GM19351 (cell line): ENCODE results near the gene RPUSD1.
A peak's percentile ranks its signal among the peaks of the same experiment; 100 is the strongest.

Experiments
- ATAC-seq: cut with Tn5 transposase; IDR thresholded peaks from one replicate; pipeline ENCODE4 v1.9.1; 2021; ENCODE audit warnings: mild to moderate bottlenecking, moderate library complexity; ENCODE audit not compliant: unreplicated experiment

The RPUSD1 gene

DNA sequence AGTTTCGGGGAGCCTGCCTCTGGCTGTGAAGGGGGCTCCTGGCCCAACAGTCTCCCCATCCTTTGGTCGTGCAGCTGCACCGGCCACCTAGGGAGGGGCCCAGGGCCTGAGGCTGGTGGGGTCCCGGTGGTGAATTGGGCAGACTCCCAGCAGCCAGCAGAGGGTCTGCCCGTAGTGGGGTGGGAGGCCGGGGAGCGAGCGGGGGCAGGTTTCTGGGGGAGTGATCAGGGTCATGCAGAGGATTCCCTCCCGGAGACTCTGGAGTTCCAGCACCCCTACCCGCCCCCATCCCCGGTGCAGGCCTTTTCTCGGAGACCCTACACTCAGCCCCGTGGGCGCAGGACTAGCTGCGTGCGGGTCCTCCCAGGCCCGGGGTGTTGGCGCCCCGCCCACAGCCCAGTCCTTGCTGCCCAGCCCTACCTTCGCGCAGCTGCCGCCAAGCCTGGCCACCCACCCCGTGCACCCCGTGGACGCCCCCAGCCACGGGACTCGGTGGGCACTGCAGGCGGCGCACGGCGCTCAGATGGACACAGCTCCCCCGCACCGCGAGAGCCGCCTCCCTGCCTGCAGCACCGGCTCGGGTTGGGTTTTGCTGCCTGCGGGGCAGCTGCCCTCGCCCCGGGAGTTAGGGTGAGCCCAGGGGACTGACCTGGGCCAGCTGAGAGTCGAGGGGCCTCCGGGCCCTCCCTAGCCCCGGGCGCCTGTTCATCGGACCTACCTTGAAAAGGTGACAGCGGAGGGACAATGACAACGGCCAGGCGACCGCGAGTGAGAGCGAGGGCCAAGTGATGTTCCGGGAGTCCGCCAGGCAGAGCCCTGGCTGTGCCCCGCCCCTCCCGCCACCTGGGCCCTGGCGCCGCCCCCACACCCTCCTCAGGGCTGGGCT is 12.0 kb upstream of the RPUSD1 start, which contains the start of gene GNG13:
Gene GNG13 (minus strand): TSS at position 787 of the 886 bp plus-strand sequence. CDS start 1,657 bp downstream, outside the sequence.
- no peak for ATAC-seq

DNA sequence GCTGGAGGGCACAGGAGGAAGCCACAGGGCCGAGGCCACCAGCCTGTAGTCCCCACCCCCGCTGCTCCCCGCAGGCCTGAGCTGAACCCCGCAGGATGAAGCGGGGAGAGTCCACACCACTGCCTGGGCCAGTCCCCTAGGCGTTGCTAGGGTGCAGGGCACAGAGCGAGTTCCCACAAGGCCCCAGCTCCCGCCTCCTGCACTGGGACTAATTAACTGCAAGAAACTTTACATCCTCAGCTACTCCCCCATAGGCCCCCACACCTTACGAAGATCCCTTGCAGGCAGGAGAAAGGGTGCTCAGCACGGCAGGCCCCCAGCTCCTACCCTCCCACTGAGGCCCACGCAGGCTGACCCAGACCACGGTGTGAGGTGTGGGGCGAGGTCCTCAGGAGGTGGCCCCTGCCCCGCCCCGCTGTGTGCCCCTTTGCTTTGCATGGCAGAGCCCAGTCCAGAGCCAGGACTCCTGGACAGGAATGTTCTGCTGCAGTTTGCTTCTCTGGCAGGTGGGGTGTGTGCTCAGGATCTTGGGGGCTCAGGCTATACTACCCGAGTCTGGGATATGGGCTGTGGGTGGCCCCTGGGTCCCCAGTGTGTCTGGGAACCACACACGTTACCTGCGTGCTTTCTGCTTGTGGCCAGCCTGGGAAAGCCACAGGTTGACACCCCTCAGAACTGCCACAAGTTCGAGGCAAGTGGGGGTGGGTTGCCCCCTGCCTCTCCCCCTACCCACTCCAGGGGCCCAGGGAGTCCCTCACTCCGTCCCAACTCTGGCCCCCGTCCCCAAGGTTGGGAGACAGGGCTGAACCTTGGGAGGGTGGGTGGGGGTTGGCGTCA is 11.1 kb upstream of the RPUSD1 start:
- ATAC-seq = no peak

DNA sequence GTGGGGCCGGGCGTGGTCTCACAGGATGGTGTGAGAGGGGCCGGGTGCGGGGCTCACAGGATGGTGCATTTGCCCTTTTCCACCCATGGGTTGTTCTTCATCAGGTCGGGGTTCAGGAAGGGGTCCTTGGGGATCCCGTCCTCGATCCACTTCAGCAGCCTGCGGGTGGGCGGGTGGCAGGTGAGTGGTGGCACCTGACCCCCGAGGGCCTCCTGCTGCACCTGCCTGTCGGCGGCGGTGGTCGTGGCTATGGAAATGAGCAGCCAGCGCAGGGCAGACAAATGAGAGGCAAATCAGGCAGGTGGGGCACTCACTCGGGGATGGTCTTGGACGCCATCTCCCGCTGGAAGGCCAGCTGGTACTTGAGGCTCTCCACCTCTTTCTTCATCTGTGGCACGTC is 10.5 kb upstream of the RPUSD1 start:
- no peak for ATAC-seq

DNA sequence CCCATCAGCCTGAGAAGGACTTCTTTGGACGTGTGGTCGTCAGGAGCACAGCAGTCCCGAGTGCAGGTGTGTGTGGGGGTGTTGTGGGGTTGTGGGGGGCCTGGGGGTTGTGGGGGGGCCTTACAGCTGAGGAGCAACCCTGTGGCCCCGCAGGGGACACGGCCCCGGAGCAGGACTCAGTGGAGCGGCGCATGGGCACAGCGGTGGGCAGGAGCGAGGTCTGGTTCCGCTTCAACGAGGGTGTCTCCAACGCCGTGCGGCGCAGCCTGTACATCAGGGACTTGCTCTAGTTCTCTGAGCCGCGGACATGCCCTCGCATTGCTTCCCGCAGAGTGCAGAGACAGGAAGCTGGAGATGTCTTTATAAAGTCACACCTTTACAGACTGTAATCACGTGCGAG is 9.5 kb upstream of the RPUSD1 start:
- ATAC-seq = no peak

DNA sequence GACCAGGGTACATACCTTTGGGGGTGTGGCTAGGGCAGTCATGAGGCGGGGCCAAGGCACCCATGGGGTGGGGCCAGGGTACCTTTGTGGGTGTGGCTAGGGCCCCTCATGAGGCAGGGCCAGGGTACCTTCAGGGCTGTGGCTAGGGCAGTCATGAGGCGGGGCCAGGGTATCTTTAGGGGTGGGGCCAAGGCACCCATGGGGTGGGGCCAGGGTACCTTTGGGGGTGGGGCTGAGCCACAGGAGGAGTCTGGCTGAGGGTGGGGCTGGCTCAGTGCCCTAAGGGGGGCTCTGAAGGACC is 8.9 kb upstream of the RPUSD1 start:
- ATAC-seq = no peak

DNA sequence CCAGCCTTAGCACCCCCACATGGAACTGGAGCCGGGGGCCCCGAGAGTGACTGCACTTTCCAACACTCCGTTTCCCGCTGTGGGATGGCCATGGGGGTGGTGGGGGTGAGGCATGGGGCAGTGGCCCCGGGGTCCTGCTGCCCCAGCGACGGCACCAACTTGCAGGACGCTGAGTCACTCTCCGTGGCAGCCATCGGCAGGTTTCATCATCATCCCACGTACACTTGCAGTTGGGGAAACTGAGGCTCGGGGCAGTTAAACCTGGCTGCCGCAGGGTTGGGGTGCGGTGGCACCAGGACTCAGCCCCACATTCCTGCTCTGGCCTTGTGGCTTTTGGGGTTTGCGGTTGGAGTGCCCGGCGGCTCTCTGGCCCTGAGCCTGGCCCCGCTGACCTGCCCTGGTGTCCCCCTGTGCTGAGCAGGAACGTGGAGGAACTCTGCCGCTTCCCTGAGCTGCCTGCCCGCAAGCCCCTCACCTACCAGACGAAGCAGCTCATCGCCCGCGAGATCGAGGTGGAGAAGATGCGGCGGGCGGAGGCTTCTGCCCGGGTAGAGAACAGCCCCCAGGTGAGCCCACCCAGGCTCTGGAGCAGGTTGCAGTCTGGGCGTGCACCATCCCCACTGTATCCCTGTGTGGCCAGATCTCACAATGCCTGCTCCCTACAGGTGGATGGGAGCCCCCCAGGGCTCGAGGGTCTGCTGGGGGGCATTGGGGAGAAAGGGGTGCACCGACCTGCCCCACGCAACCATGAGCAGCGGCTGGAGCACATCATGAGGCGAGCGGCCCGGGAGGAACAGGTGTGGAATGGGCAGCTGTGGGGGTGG is 8.3 kb upstream of the RPUSD1 start:
- ATAC-seq = no peak

DNA sequence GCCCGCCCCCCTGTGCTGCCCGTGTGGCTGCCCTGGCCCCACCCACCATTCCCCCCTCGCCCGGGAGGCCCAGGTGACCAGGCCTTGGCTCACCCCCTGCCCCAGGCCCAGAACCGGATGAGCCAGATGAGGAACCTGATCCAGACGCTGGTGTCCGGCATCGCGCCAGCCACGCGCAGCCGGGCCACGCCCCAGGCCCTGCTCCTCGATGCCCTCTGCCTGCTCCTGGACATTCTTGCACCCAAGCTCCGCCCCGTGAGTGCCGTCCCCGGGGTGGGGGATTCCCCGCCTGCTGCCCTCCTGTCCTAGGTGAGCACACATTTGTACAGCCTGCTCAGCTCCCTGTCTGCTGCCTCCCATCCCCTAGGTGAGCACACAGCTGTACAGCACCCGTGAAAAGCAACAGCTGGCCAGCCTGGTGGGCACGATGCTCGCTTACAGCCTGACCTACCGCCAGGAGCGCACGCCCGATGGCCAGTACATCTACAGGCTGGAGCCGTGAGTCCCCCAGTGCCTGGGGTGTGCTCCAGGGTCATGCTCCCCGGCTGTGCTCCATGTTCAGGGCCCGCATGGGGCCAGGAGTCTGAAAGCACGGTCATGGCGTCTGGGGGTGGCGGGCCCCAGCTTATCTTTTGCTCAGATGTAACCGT is 7.5 kb upstream of the RPUSD1 start:
- no peak for ATAC-seq

DNA sequence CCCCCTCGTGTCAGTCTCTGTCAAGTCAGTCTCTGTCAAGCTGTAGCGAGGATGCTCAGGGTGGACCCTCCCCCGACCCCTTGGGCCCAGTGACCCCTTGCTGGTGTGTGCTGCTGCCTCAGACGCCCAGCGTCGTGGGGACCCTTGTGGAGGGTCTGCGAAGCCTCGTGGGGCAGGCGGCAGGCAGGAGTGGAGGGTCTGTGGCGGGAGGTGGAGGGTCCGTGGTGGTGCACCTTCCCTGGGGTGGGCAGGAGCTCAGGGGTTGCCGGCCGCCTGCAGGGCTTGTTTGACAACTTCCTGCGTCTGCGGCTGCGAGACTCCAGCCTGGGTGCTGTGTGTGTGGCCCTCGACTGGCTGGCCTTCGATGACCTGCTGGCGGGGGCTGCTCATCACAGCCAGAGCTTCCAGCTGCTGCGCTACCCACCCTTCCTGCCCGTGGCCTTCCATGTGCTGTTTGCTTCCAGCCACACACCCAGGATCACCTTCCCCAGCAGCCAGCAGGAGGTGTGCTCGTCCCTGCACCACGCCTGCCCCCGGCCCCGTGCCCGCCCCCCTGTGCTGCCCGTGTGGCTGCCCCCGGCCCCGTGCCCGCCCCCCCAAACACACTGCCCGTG is 6.8 kb upstream of the RPUSD1 start:
- ATAC-seq = no peak

DNA sequence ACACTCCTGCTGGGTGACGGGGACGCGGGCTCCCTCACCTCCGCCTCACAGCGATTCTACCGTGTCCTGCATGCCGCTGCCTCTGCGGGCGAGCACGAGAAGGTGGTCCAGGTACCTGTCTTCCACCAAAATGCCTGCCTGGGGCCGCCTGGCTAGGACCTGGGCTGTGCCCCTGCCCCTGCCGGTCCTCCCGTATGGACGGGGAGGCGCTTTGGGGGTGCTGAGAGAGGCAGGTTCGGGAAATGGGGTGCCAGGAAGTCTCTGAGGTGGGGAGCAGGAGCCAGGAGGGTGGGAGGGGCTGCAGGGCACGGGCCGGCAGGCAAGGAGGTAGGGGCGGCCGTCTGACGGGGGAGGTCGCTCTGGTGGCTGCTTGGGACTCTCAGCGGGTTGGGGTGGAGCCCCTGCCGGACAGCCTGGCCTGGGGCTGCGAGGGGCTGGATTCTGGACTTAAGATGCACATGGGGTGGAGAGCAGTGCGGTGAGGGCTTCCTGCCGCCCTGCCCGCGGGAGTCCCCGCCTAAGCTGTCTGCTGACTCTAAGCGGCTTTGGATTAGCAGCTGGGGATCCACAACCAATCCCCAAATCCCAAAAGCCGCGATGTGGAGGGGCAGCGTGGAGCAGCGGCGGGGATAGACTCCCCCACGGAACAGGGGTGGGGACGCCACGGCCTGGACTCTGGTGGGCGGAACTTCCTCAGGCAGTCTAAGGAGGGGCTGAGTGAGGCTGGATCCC is 6.1 kb upstream of the RPUSD1 start:
- ATAC-seq = no peak

DNA sequence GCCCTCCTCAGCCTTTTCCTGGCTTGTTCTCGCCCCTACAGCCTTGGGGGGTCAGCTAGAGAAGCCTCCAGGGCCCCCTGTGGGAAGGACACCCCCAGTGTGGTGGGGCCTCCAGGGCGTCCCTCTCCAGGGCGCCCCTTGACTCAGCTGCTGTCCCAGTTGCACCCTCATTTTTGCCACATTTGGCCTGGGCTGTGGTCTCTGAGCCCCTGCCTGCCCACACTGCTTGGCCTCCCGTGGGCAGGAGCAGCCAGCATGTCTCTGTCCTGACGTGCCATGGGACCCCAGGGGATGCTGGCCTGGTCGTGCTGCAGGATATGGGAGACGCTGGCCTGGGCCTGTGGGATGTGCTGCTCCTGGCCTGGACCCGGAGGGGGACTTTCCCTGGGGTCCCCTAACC is 5.2 kb upstream of the RPUSD1 start:
- ATAC-seq = no peak

DNA sequence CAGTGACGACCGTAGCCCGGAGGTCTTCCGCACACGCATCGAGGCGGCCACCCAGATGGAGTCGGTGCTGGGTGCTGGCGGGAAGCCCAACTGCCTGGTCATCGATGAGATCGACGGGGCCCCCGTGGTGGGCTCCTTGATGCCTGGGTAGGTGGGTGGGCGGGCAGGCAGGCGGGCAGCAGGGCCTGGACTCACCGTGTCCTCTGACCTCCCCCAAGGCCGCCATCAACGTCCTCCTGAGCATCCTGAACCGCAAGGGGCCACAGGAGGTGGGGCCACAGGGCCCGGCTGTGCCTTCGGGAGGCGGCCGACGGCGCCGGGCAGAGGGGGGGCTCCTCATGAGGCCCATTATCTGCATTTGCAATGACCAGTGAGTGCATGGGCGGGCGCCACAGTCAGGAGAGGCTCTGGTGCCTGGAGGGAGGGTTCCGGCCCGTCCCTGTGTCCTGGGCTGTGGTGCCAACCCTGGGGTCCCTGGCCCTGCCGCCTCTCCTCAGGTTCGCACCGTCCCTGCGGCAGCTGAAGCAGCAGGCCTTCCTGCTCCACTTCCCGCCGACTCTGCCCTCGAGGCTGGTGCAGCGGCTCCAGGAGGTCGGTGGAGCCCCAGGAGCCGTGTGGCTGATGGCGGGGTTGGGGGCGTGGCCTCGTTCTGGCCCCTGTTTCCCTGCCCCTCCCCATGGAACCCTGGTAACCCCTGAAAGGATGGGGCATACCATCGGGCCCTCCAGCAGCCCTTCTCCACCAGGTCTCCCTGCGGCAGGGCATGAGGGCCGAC is 4.2 kb upstream of the RPUSD1 start:
- no peak for ATAC-seq

DNA sequence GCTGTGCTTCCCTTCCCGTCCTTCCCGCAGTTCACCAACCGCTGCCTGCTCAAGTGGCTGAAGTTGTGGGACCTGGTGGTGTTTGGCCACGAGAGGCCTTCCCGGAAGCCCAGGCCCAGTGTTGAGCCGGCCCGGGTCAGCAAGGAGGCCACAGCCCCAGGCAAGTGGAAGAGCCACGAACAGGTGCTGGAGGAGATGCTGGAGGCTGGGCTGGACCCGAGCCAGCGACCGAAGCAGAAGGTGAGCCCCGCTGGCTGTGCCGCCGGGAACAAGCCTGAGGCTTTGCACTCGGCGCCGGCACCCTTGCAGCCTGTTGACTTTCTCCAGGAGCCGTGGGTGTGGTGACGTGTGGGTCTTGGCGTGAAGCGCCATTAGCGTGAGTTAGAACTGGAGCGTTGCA is 3.0 kb upstream of the RPUSD1 start:
- no peak for ATAC-seq

DNA sequence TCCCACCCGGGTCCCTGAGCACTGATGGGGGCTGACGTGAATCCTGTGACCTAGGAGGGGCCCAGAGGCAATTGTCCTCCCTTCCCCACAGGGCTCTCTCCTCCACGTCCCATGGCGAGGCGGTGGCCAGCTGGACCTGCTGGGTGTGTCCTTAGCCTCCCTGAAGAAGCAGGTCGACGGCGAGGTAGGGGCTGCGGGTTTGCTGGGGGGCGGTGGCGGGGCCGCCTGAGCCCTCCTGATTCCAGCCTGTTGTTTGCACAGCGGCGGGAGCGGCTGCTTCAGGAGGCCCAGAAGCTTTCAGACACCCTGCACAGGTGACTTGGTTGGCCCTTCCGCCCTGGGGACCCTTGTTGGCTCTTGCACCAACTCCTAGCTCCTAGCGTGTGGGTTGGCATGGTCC is 1.9 kb upstream of the RPUSD1 start:
- ATAC-seq = no peak

DNA sequence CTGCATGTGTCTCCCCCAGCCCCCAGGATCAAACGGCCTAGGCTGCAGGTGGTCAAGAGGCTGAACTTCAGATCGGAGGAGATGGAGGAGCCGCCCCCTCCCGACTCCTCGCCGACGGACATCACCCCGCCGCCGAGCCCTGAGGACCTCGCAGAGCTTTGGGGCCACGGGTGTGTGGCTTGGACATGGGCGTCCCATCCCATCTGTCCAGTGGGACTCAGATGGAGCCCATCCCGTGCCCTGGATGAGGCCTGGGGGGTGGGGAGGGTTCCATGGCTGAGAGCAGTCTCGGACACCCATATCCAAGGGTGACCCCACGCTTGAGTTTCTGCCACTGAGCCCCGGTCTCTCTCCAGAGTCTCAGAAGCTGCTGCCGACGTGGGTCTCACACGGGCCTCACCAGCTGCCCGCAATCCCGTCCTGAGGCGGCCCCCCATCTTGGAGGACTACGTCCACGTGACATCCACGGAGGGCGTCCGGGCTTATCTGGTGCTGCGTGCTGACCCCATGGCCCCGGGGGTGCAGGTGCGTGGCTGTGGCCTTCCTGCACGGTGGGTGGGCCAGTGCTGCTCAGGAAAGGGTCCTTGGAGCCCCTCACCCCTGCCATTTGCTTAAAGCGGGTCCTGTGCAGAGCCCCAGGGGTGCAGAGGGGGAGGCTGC is 1.1 kb upstream of the RPUSD1 start:
- no peak for ATAC-seq

DNA sequence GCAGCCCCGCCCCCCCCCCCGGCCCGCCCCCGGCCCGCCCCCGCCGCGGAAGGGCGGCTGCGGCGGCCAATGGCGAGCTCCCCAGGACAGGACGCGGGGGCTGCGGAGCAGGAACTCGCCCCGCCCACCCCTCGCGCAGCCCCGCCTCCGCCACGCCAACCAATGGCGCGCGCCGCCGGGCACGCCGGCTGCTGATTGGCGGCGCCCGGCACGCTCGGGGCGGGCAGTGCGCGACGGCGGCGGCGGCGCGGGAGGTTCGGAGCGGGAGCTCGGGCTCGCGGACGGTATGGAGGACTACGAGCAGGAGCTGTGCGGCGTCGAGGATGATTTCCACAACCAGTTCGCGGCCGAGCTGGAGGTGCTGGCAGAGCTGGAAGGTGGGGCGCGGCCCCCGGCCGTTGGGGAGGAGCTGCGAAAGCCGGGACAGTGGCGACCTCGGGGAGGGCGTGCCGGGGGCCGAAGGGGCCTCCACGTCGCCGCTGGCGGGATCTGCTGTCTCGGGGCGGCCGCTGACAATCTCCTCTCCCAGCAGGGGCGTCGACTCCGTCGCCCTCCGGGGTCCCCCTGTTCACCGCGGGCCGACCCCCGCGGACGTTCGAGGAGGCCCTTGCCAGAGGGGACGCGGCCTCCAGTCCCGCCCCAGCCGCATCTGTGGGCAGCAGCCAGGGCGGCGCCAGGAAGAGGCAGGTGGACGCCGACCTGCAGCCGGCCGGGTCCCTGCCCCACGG is 382 bp upstream of the RPUSD1 start, which contains the start of gene CHTF18:
Gene CHTF18 (plus strand): TSS at position 222 of the 728 bp plus-strand sequence. CDS start 65 bp downstream, at position 287.
- peak; percentile 74 for ATAC-seq

DNA sequence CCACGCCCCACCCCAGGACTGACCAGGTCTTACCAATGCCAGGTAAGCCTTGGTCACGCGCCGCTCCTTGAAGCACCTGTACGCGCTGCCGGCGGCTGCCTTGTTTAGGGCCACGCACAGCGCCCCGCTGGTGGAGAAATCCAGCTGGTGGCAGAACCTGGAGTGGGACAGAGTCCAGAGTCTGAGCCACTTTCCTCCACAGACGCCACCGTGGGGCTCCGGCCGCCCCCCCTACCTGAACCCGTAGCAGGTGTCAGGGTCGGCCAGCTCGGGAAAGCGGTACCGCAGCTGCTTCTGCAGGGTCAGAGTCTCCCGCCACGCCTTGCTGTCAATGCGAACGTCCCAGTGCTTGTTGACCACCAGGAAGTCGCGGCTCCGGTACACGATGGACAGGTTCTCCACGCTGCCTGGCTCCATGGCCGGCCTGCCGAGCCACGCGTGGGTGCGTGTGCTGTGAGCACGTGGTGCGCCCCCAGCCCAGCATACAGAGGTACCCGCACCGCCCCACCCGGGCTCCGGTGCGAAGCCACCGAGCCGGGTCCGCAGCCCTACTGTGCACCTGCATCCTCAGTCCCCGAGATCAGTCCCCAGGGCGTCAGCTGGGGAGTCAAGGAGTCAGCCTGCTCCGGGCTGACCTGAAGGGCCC is 737 bp downstream of the RPUSD1 start:
- no peak for ATAC-seq
